ENCODE data around the gene FCN1.

GRCh38 chr9:134929193-134930158, 11.8 kb upstream of the FCN1 start:
- TF ChIP-seq CTCF (conservative IDR thresholded peaks at IDR 0.05; ENCODE audit: low read length): no peak
- no peak for TF ChIP-seq EZH2phosphoT487 (IDR thresholded peaks at IDR 0.05; ENCODE audit: borderline replicate concordance)

All from Loucy (cell line).